PFSK-1 (cell line): ENCODE measurements around the gene AKIP1.
A peak's percentile ranks its signal among the peaks of the same experiment; 100 is the strongest.

Experiments
- FOXP2 ChIP-seq: optimal IDR thresholded peaks from 2 replicates; pipeline ENCODE3; 2011; ENCODE audit warnings: borderline replicate concordance, control low read depth, inconsistent platforms; ENCODE audit not compliant: insufficient read depth; ENCODE audit errors: extremely low read length, extremely low read depth
- POLR2AphosphoS5 ChIP-seq: IDR thresholded peaks from 2 replicates; pipeline ENCODE4 v1.6.1; 2012; ENCODE audit warnings: low read depth, mild to moderate bottlenecking, control low read depth, low read length, moderate library complexity
- REST ChIP-seq, 2 experiments: IDR thresholded peaks; 2 replicates each; pipeline versions ENCODE4 v1.6.1 to v1.8.0; 2011 to 2012; ENCODE audit warnings: low read depth in 2 of 2, low read length in 2 of 2, control low read depth in 1 of 2, inconsistent platforms in 1 of 2, mild to moderate bottlenecking in 1 of 2, moderate library complexity in 1 of 2; ENCODE audit not compliant: insufficient read depth in 1 of 2
- SIN3A ChIP-seq: IDR thresholded peaks from 2 replicates; pipeline ENCODE4 v1.6.1; 2012; ENCODE audit warnings: mild to moderate bottlenecking, low read length, moderate library complexity, borderline replicate concordance; ENCODE audit not compliant: insufficient read depth
- TAF1 ChIP-seq: IDR thresholded peaks from 2 replicates; pipeline ENCODE4 v1.6.1; 2012; ENCODE audit warnings: low read length, control low read depth, borderline replicate concordance; ENCODE audit not compliant: insufficient read depth

AKIP1 gene

GRCh38 chr11:8963569-8964323 lies 52.8 kb downstream of the AKIP1 start:
- TF ChIP-seq REST (IDR thresholded peaks at IDR 0.05; ENCODE audit: insufficient read depth in 1 of 2, low read depth in 2 of 2, low read length in 2 of 2) (no peak), FOXP2 (no peak), SIN3A (no peak; the same call in 1 of the 2 replicates), POLR2AphosphoS5 (no peak), TAF1 (no peak)

GRCh38 chr11:8964324-8965320 lies 53.6 kb downstream of the AKIP1 start, which contains the start of gene TMEM9B:
TSS of gene TMEM9B (minus strand) at chr11:8964442. CDS start at chr11:8964313, 129 bp downstream.
- TF ChIP-seq SIN3A, result no peak
- TF ChIP-seq TAF1, result peak; percentile 55; the same call in 1 of the 2 replicates
- peak; percentile 98 for TF ChIP-seq POLR2AphosphoS5
- TF ChIP-seq FOXP2, result peak; percentile 21
- TF ChIP-seq REST (IDR thresholded peaks at IDR 0.05; ENCODE audit: insufficient read depth in 1 of 2, low read depth in 2 of 2, low read length in 2 of 2), result no peak

GRCh38 chr11:8967184-8967583 lies 56.2 kb downstream of the AKIP1 start:
- TF ChIP-seq REST (IDR thresholded peaks at IDR 0.05; ENCODE audit: insufficient read depth in 1 of 2, low read depth in 2 of 2, low read length in 2 of 2) (no peak), SIN3A (no peak), TAF1 (no peak), FOXP2 (no peak), POLR2AphosphoS5 (no peak)
